DMS79 treated with DMSO at 0.1 percent for 48 hours (cell line): Measurements from ENCODE around the gene DYRK1A.
"Not testable (repeated sequence)": the region's sequence is repeated elsewhere in the genome, so short reads cannot be mapped to it uniquely, and the experiment has no call there.

Experiments used
- DNase-seq: peaks from one replicate; lab custom pipeline; 2025; lab: John Stamatoyannopoulos, UW

Gene DYRK1A

GRCh38 chr21:37484535-37485474 is 118.2 kb downstream of the DYRK1A start:
- DNase-seq = no peak

DNA sequence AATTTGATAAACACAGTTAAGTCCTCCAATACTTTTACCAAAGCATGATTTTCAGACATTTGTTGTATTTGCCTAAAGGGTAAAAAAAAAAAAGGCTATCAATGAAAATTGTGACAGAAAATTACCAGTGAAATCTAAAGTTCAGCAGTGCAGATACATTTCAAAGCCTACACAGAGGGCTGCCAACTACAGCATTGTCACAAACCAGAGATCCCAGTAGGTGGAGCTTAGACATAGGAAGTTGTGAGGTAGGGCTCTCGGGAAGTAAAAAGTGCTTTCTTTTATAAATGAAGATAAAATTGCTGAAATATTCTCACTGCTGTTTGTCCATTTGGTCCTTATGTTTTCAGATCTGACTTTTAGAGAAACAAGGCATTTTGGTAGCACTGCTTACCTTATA is 123.0 kb downstream of the DYRK1A start:
- no peak for DNase-seq

GRCh38 chr21:37490084-37490483 is 123.5 kb downstream of the DYRK1A start:
- DNase-seq = no peak

- DNase-seq = no peak
Observed at GRCh38 chr21:37496972-37497371, 130.4 kb downstream of the DYRK1A start.

- DNase-seq = no peak
Observed at GRCh38 chr21:37498664-37499063, 132.1 kb downstream of the DYRK1A start.

DNA sequence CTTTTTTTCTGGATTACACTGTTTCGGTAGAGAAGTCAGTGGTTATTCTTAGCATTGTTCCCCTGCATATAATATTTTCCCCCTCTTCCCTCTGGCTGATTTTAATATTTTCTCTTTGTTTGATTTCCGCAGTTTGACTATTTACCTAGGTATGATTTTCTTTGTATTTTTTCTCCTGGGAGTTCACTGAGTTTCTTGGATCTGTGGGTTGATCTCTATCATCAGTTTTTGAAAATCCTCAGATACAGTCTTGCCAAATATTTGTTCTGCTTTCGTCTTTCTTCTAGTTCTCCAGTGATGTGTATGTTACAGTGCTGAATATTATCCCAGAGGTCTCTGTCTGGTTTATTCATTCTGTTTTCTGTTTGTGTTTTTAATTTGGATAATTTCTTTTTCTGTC is 136.4 kb downstream of the DYRK1A start:
- DNase-seq = no peak

GRCh38 chr21:37503848-37504467 is 137.4 kb downstream of the DYRK1A start:
- no peak for DNase-seq

DNA sequence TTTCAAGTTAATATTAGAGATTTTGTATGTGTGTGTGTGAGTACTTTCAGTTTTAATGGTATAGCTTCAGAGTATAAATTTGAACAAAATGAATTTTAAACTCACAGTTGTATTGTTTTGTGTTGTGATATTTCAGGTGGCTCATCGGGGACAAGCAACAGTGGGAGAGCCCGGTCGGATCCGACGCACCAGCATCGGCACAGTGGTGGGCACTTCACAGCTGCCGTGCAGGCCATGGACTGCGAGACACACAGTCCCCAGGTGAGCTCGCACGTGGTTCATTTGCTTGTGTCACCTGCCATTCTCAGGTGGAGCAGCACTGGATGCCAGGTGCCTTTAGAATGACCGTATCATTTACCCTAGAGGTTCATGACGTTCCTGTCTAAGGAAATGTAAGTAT is 139.4 kb downstream of the DYRK1A start:
- no peak for DNase-seq

GRCh38 chr21:37507716-37508115 is 141.1 kb downstream of the DYRK1A start:
- no peak for DNase-seq

DNA sequence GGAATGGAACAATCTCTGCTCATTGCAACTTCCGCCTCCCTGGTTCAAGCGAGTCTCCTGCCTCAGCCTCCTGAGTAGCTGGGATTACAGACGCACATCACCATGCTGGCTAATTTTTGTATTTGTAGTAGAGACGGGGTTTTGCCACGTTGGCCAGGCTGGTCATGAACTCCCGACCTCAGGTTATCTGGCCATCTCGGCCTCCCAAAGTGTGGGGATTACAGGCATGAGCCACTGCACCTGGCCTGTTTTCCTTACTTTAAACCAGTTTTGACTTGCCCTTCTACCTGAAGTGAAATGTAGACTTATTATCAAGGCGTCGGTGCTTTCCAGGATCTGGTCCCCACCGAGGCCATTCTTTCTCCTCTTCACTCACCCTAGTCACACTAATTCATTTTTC is 141.8 kb downstream of the DYRK1A start:
- no peak for DNase-seq

DNA sequence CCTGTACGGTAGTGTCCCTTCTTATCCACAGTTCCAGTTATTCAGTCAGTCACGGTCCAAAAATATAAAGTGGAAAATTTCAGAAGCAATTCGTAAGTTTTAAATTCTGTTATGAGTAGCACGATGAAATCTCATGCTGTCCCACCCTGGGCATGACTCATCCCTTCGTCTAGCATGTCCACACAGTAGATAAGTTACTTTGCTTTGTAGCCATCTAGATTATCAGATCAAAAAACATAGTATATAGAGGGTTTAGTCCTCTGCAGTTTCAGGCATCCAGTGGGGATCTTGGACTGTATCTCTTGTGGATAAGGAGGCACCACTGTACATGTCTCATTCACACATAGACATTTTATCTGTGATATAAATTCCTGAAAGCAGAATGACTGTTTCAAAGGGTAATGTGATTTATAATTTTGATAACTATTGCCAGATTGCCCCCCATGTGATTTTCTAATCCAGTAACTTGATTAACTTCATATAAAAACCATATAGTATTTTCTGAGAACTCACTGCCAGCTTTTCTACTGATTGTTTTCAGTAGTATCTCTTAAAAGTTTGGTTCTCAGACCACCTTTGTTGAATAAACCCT is 143.3 kb downstream of the DYRK1A start:
- DNase-seq = no peak

- no peak for DNase-seq
Observed at GRCh38 chr21:37511848-37512247, 145.3 kb downstream of the DYRK1A start.

DNA sequence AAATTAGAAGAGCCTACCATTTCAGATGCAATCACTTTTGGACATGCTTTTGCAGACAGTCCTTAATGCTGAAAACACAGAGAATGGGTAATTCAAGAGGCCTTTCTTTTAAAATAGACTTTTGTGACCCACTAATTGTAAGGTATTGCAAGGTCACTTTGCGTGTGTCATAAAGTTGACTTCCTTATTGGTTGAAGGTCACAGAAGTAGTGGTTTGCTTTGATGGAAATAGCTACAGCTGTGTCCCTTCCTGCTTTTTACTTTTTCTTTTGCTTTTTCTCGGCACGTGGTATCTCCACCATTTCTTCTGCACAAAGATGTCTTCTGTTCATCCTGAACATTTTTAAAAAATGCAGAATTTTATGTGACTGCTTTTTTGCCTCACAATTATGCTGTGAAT is 146.8 kb downstream of the DYRK1A start:
- DNase-seq = no peak

DNA sequence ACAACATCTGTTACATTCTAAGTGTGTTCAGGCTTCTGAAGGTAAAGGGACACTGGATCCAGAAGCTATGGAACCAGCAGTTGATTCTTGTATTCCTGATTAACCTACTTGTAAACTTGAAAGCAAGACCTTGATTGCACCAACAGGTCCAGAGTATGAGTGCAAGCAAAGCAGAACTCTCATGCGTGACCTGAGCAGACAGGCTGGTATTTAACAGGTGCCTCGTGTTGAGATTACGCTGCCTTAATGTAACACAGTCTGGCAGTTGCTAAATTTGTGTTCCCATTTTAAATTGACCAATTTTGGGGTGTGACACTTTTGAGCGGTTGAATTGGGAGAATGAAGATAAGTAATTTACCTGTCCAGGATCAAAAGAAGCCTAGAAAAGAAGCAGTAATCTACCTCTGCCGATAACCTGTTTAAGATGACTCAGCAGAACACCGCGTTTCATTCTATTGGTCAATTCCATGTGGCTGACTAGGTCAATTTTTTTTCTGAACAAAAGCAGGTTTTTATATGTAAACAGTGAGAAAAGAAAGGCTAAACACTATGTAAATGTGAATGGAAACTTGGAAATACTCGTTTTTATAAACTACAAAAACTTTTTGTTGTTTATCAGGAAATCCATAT is 147.6 kb downstream of the DYRK1A start:
- no peak for DNase-seq

DNA sequence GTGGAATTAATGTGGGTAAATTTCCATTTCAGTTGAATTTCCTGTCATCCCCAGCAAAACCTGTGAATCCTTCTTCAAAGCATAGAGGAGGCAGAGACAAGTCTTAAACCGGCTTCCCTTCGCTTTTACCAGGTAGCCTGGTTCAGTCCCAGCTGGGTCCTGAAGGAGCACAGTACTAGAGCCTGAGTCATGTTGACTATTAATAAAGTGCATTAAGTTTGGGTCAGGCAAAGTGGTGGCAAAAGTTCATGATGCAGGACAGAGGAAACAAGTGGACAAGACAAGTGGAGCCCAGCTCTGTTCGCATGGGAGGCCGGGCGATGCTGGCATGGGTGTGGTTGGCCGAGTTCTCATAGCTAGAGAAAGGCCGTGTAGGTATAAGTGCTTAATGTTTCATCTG is 150.4 kb downstream of the DYRK1A start:
- no peak for DNase-seq

GRCh38 chr21:37520801-37521200 is 154.2 kb downstream of the DYRK1A start:
- DNase-seq = no peak

DNA sequence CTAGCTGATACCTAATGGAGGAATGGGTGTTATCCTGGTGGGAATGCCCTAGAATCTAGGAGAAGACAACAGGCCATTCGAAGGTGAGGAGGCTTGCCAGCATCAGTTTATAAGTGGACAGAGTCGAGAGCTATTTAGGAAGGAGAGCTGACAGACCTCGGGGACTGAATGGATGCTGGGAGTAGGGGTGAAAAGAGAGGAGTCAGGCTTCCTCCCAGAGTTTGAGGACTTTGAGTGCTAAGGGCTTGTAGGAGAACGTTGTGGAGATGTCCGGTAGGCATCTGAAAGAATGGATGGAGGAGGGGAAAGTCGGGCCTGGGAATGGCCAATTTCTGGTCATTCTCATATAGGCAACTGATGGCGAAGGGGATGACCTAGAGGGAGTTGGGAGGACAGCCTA is 155.1 kb downstream of the DYRK1A start:
- DNase-seq = no peak

DNA sequence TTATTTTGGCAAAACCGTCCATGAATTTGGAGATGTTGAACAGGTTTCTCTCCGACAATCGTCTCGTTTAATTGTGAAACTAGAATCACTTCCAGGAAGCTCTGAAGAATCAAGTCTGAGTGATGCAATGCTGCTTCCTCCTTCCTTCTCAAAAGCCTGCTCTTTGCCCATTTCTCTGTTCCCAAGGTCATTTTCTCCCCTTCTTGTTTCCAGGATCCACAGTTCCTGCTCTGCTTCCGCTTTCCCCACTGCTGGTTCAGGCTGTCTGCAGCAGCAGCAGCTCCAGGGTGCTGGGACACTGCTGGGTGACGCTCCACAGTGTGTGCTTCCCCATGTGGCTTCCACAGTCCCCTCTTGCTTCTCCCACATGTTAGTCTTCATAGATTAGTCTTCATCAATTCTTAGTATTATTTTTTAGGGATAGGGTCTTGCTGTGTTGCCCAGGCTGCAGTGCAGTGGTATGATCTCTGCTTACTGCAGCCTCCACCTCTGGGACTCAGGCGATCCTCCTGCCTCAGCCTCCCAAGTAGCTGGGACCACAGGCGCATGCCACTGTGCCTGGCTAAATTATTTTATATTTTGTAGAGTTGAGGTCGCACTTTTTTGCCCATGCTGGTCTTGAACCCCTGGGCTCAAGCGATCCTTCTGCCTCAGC is 156.2 kb downstream of the DYRK1A start:
- DNase-seq = no peak

GRCh38 chr21:37524944-37525343 is 158.4 kb downstream of the DYRK1A start:
- not testable (repeated sequence) for DNase-seq

DNA sequence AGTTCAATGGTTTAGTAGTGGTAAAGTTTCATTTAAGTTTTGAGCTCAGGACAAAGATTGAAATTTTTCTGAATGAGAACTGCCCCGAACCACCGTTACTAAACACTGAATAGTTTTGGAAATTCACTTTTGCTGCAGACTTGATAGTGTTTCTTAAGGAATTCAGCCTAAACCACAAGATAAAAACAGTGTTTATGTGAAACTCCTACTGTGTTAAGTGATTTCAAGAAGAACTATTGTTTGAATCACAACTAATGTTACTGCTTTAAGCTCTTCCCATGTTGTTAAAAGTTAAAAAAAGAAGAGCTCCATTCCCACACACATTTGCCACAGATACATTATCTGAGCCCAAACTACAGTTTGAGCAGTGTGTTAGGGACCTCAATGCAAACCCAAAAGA is 159.2 kb downstream of the DYRK1A start:
- no peak for DNase-seq

DNA sequence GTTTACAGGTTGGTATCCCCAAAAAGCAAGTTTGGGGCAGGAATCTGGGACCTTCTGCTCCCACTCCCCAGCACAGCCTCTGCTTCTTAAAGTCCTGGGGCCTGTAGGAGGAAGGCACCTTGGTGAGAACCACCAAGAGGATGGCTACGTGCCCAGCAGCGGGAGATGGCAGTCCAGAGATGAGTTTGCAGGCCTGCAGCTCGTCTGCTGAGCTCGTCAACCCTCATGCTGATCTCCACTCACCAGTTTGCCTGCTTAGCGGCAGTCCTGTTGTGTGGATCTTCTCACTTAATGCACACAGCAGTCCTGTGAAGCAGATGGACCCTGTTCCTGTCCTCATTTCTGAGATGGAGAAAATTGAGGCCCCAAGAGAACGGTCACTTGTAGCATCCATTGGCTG is 160.5 kb downstream of the DYRK1A start:
- no peak for DNase-seq

DNA sequence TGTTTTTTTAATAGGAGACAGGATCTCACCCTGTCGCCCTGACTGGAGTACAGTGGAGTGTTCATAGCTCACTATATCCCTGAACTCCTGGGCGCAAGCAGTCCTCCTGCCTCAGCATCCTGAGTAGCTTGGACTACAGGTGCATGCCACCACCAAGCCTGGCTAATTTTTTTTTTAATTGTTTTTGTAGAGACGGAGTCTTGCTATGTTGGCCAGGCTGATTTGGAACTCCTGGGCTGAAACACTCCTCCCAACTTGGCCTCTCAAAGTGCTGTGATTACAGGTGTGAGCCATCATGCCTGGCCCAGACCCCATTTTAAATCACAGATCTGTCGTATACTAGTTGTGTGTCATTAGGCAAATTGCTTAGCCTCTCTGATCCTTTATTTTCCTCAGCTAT is 161.1 kb downstream of the DYRK1A start:
- DNase-seq = no peak
